NCI-H1436 (cell line): ENCODE data around the gene TOP2A.
"Not testable (repeated sequence)": the region's sequence is repeated elsewhere in the genome, so short reads cannot be mapped to it uniquely, and the experiment has no call there.

Experiments
- DNase-seq: peaks from one replicate; lab custom pipeline; 2025; lab: John Stamatoyannopoulos, UW

The TOP2A gene

DNA sequence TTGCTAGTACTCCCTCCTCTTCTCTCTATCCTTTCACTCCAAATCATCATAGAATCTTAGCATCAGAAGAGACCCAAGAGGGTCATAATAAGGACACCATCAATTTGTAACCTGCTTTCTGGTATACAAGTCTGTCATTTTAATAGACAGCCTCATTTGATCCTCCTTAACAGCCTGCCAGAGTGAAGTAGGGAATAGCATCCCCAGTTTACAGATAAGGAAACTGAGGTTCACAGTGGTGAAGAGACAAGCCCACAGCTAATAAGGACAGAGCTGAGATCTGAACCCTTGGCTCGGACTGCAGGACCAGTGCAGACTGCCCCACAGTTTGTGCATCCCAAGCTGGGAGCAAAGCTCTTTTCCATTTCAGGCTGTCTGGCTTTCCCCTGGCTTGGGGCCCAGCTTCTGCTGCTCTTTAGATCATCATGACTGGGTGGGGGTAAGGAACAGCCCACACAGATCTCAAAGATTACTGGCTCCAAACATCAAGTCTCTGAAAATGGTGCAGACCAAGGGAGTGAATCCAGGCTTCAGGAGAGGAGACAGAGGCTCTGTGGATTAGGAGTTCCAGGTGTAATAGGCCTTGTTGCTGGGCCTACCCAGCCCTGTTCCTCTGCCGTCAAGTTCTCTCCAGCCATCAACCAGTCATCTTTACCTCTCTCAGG, 15.3 kb upstream of the TOP2A start:
- DNase-seq, result no peak

DNA sequence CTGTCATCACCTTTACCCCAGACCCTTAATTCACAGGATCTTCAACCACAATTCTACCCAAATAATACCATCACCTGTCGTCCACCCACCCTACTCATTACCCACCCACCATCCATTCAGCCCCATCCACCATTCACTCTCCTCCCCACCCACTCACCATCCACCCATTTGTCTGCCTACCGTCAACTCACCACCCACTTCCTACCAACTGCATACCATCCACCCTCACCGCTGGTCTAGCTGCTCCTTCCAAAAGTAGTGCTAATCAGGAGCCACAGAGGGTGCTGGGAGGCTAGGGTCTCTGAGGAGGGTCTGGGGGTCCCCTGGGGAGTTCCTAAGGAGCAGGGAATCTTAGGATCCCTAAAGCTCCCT, 13.5 kb upstream of the TOP2A start:
- DNase-seq, result no peak

DNA sequence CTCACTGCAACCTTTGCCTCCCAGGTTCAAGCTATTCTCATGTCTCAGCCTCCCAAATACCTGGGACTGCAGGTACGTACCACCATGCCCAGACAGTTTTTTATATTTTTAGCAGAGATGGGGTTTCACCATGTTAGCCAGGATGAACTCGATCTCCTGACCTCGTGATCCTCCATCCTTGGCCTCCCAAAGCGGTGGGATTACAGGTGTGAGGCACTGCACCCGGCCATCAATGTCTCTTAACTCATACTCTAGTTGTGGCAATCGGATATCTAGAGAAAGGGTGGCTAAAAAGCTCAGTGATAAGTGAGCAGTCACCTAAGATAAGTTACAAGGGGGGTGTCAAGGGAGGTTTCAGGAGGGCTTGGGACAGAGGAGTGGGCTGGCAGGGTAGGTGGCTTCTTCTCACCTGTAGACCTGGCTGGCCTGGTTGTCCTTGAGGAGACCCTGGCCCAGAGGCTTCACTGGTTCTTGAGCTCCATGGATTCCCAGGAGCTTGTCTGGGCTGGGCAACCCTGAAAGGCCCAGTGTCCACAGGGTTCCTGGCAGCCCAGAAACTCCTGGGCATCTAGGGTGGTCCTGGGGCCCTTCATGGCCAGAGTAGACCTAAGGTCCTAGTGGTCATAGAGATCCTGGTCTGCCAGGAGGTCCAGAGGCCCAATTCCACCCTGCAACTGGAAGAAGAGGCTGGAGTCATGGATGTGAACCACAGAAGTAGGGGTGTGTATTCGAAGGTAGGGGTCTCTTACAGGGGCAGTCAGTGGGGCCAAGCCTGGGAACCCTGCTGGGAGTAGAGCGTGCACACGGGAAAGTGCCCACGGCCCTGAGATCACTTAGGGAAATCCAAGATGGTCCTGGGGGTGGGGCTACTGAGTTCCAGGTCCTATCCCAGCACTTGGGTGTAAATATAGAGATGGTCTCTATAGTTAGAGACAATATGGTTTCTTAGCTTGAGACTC, 12.9 kb upstream of the TOP2A start:
- DNase-seq, result no peak

DNA sequence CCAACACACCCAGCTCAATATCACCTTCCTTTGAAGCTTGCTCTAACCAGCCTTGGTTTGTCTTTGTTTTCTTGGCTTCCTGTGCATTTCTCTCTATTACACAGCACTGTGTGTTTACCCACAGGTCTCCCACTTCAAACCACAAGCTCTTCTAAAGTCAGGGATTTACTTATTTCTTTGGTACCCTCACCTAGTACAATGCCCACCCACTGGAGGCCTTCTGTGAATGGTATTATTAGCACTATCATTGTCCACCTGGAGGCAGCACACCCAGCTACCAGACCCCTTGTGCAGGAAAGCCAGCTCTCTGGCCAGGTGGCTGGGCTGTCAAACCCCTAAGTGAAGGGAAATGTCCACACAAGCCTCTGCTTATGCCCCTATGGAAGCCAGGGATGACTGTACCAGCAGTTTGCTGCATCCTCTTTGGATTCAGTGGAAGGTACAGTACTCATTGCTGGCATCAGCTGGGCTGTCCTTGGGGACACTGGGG, 9.4 kb upstream of the TOP2A start:
- no peak for DNase-seq

DNA sequence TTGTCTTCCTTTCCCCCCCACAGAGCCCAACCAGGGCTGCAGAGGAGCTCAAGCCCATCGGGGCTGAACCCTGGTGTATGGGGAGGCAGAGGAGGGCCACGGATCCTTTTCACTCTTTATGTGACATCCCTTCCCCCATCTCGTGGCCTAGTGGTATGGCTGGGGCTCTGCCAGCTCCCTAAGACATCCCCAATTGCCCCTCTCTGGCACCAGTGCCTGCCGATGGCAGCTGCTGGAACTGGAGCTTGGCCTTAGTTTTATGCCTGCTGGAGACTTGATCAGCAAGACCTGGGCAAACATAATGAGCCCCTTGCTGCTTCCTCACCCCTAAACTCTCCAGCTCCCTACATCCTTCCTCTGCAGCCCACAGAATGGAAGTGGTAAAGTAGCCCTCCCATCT, 8.0 kb upstream of the TOP2A start:
- no peak for DNase-seq

DNA sequence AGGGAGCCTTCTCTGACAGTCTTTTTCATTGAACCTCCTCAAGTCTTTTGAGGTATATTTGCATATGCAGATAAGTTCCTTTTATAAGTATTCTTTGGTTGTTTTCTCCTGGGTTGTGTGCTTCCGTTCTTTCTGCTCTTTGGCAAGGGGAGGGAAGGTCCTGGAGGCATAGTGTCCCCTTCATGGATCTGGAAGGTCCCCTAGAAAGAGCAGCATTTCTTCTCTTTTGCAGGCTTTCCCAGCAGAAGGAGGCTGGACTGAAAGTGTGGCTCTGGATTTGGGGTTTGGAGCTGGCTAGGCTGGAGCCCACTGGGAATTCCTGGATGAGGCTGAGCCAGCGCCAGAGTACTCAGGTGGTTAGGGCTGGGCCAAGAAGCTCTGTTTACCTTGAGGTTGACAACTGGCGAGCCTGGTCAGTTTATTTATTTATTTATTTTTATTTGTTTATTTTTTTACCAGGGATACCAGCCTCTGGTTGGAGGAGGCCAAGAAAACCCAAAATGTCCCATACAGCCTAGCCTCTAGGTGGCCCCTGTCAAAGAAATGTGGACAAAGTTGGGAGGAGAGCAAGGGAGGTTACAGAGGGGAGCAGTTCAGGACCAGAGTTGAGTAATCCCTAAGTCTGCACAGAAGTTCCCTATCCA, 5.4 kb upstream of the TOP2A start:
- no peak for DNase-seq

DNA sequence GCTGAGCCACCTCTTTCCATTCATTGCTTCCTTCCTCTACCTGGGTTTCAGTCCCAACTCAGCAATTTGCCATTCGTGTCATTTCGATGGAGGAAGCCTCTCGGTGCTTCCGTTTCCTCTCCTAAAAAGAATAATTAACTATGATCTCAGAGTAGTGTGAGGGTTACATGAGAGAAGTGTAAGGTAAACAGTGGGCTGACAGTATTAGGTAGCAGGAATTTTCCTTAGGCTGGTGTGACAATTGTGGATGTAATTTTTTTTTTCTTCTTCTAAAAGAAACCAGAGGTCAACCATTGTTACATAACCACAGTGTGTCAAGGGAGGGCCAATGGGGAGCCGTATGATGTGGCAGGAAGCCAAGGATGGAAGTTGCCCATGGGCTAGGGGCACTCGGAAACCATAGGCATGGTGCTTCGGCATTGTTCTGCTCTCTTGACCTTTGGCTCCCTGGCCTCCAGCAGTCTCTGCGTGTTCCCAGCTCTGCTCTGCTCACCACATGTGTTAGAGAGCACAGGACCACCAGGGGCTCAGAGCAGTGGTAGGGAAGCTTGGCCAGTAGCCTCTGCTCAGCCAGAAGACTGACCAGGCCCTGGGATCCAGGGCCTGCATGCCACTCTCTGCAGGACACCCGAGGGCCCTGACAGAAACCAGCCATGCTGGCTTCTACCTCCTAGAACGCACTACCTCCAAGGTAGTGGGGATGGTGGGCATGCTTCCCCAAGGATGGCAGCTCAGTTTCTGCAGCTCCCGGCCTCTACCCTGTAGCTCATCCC, 2.0 kb upstream of the TOP2A start:
- DNase-seq, result peak; percentile 41

DNA sequence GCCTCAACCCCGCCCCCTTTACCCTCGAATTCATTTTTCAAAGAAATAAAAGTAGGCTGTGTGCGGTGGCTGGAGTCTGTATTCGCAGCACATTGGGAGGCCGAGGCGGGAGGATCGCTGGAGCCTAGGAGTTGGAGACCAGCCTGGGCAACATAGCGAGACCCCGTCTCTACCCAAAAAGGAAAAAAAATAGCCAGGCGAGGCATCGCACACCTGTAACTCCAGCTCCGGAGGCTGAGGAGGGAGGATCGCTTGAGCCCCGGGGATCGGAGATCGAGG, 671 bp upstream of the TOP2A start:
- DNase-seq, result no peak

DNA sequence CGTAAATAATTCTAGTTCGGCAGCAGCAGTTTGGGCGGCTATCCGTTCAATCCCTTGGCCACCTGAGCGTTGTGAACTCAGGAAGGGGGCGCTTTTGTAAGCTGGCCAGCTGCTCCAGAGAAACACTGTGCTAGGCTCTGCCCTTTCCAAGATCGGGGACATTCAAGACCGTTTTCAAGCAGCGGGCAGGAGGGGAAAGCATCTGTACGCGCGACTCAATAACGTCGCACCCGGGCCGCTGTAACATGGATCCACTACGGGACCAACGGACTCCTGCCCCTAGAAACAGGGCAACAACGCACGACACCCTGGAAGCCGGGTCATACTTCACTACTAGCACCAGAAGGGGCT, 463 bp downstream of the TOP2A start:
- no peak for DNase-seq

DNA sequence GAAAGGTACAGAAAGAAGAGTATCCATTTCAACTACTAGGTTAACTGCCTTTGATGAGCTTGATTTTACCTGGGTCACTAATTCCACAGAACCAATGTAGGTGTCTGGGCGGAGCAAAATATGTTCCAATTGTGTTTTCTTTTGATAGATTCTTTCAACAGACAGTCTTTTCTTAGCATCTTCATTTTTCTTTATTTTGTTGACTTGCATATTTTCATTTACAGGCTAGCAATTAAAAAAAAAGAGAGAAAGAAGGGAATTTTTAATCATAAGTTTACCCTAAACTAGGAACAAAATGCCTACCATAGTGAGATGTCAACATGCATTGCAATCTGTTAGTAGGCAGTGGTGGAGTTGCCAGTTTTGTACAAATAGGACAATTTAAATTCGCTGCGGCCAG, 1.0 kb downstream of the TOP2A start:
- DNase-seq, result no peak

DNA sequence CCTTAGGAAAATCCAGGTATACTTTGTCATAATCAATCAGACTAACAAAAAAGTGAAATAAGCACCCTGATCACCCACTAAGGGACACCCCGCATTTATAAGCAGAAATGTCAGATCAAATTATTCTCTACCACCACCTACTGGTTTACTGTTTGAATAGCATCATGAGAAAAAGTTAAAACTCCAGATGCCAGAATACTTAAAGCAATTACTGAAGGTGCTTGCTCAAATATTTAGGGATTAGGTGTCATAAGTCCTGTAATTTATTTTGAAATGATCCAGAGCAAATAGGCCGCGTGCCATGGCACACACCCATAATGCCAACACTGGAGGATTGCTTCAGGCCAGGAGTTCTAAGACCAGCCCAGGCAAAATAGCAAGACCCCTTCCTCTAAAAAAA, 2.3 kb downstream of the TOP2A start:
- DNase-seq, result peak; percentile 24

DNA sequence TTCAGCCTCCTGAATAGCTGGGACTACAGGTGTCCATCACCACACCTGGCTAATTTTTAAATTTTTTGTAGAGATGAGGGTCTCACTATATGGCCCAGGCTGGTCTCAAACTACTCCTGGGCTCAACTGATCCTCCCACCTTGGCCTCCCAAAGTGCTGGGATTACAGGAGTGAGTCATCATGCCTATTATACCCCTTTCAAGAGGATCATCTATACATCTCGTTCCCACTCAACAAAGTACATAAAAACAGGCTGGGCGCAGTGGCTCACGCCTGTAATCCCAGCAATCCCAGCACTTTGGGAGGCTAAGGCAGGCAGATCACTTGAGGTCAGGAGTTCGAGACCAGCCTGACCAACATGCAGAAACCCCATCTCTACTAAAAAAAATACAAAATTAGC, 3.4 kb downstream of the TOP2A start:
- not testable (repeated sequence) for DNase-seq

DNA sequence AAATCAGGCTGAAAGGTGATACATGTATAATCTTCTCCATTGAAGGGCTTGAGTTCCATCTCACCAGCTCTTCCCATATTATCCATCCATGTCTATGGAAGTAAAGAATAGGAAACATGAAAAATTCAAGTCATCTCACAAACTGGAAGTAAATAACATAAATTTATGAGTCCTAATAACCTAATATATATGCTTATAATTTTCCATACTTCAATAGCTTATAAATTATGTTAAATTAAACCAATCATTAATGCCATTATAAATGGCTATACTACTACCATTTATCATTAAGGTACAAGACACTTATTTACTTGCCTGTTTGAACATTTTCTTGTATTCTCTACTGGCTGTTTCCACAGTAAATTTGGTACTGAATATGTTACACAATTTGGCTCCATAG, 4.8 kb downstream of the TOP2A start:
- no peak for DNase-seq

DNA sequence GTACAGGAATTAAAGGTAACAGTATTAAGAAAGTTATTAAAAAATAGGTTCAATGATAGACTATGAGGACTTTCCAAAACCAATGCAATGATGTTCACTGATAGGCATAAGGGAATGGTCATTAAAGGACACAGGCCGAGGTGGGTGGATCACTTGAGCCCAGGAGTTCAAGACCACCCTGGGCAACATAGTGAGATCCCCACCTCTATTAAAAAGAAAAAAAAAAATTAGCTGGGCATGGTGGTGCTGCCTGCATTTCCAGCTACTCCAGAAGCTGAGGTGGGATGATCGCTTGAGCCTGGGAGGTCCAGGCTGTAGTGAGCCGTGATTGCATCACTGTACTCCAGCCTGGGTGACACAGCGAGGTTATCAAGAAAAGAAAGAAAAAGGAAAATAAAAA, 5.9 kb downstream of the TOP2A start:
- DNase-seq, result no peak

DNA sequence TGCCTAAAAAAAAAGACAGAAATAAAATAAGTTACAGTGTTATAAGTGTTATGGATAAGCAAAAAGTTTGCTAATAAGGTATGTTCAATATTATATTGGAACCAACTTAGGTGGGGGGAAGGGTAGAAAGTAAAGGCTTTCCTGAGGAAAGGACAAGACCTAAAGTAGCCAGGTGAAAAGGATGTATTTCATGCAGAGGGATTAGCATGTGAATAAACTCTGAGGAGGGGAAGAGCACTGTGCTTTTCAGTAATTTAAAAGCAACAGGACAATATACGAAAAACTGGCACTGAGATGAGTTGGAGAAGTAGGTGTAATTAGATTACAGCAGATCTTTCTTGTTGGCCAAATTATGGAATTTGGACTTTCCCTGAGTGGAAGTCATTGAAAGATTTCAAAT, 7.6 kb downstream of the TOP2A start:
- no peak for DNase-seq

DNA sequence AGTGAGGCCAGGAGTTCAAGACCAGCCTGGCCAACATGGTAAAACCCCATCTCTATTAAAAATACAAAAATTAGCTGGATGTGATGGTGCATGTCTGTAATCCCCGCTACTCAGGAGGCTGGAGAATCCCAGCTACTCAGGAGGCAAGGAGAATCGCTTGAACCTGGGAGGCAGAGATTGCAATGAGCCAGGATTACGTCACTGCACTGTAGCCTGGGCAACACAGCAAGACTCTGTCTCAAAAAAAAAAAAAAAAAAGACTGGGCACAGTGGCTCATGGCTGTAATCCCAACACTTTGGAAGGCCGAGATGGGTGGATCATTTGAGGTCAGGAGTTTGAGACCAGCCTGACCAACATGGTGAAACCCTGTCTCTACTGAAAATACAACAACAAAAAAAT, 8.2 kb downstream of the TOP2A start:
- DNase-seq, result not testable (repeated sequence)

DNA sequence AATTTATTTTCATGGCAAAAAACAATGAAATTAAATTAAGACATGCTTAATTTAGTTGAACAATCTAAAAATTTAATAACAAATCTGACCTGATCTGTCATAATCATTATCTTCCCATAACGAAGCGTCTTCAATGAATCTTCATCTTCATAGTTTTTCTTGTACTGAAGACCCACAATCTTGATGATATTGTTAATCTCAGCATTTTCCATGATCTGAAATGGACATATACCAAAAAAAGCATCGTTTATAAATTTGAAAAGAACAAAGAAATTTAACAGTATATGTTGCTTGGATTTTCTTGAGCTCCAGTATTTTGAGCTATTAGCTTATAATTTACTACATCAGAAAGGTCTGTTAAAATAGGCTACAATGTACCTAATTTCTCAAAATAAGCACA, 10.2 kb downstream of the TOP2A start:
- DNase-seq, result no peak

DNA sequence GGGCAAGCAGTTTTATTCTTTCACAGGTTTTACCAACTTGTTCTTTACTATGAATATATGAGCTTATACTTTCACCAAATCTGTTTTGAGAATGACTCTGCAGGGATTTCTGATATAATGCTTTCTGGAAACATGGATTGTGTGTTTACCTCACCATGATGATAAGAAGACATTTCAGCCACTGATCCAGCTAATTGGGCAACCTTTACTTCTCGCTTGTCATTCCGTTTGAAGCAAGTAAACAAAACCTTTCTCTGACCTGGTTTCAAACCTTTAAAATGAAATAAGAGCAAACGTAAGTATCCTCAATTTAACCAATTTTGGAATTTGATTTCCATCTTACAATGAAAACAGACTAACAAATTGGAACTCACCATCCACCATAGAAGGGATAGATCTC, 13.7 kb downstream of the TOP2A start:
- DNase-seq, result no peak

DNA sequence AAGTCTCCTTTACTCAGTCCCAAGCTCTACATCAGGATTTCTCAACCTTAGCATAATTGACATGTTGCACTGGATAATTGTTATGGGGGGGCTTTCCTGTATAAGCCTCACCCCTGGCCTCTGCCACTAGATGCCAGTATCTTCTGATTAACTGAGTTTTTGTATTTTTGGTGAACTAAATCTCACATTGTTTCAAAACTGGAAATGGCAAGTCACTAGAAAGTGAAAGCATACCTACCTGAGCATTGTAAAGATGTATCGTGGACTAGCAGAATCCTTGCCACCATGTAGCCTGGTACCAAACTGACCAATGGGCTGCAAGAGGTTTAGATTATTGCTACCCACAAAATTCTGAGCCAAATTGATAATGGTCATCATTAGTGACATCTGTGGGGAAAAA, 15.0 kb downstream of the TOP2A start:
- DNase-seq, result no peak

DNA sequence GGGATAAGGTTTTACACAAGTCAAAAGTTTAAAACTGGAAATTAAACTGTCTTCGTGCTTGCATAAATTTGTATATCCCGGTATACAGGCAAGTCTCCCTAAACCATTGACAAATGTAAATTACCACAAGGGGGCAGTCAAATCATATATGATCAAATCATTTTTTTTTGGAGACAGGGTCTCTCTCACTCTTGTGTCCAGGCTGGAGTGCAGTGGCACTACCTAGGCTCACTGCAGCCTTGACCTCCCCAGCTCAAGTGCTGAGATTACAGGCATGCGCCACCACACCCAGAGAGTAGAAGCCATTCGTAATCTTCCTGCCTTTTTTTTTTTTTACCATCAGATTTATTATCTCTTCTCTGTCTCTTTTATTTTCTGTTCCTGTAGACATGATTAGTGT, 18.5 kb downstream of the TOP2A start:
- DNase-seq, result peak; percentile 73

DNA sequence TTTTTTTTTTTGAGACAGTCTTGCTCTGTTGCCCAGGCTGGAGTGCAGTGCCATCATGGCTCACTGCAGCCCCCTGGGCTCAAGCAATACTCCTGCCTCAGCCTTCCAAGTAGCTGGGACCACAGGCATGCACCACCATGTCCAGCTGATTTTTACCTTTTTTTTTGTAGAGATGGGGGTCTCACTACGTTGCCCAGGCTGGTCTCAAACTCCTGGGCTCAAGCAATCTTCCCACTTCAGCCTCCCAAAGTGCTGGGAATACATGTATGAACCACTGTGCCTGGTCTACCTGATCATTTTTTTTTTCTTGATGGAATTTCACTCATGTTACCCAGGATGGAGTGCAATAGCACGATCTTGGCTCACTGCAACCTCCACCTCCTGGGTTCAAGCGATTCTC, 31.1 kb downstream of the TOP2A start:
- DNase-seq, result not testable (repeated sequence)

DNA sequence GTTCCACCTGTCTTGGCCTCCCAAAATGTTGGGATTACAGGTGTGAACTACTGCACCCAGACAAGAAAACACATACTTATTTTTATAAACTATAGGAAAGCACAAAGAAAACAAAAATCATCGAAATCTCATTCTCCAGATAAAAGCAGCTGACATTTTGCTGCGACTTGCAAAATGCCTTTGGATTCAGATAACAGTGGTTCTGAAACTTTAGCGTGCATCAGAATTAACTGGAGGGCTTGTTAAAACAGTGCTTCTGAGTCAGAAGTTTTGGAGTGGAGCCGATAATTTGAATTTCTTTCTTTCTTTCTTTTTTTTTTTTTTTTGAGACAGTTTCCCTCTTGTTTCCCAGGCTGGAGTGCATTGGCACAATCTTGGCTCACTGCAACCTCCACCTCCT, 35.4 kb downstream of the TOP2A start:
- no peak for DNase-seq

DNA sequence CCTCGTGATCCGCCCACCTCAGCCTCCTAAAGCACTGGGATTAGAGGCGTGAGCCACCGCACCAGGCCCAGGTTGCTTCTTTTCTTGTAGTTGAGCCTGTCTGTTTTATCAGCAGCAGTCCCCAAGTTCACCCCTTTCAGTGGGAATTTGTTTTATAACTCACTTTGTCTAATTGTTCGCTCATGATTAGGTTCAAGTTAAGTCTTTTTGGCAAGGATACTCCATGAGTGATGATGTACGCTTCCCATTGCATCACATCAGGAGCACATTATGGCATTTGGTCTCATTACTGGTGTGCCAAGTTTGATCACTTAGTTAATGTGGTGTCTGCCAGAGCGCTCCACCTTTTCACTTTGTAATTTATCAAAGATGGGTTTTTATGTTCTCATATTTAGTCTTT, 38.7 kb downstream of the TOP2A start:
- DNase-seq, result no peak
